HL-60/S4 treated with retinoic acid at 250 ng/mL for 4 days and 3 days (cell line): ENCODE data around the gene DLK2.
"Not testable (repeated sequence)": the region's sequence is repeated elsewhere in the genome, so short reads cannot be mapped to it uniquely, and the experiment has no call there.

Experiments
- in situ Hi-C: fragments of 300-500 bp; cut with MboI; formaldehyde crosslinking; loops from 2 replicates; pipeline ENCODE4 v1.7.0; 2022; ENCODE audit warnings: low sequenced_read_pairs

The DLK2 gene

DNA sequence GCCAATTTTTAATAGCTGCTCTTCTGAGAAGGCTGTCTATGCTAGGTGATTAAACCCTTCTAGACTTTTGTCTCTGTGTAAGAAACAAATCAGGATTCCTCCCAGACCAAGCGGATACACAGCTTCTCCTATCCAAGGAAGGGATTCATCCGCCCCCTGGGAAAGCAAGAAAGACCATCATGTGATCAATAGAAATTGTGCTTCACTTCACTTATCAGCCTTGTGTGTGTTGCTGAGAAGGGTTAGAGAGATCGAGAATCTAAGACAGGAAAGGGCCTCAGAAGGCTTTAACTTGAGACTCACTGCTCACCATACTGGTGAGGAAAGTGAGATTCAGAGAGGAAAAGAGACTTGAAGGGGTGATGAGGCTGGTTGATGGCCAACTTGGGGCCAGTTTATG is 26.5 kb downstream of the DLK2 start:
- in situ Hi-C loops = no loop called here

- in situ Hi-C loops = no loop called here
These were observed 27.2 kb downstream of the DLK2 start for GRCh38 chr6:43428112-43428570.

GRCh38 chr6:43427406-43428111 is 27.8 kb downstream of the DLK2 start, which contains the start of gene ABCC10:
Gene ABCC10 (plus strand): TSS chr6:43427541. CDS start chr6:43427979, 438 bp downstream.
- in situ Hi-C loops = no loop called here

GRCh38 chr6:43426928-43427405 is 28.4 kb downstream of the DLK2 start:
- in situ Hi-C loops = no loop called here

GRCh38 chr6:43425083-43425482 is 30.3 kb downstream of the DLK2 start:
- in situ Hi-C loops = not testable (repeated sequence)

DNA sequence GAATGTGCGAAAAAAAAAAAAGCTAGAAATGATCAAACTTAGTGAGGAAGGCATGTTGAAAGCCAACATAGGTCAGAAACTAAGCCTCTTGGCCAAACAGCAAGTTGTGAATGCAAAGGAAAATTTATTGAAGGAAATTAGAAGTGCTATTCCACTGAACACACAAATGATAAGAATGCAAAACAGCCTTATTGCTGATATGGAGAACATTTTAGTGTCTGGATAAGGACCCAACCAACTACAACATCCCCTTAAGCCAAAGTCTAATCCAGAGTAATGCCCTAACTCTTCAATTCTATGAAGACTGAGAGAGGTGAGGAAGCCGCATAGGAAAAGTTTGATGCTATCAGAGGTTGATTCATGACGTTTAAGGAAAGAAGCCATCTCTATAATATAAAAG is 33.5 kb downstream of the DLK2 start:
- in situ Hi-C loops = no loop called here

DNA sequence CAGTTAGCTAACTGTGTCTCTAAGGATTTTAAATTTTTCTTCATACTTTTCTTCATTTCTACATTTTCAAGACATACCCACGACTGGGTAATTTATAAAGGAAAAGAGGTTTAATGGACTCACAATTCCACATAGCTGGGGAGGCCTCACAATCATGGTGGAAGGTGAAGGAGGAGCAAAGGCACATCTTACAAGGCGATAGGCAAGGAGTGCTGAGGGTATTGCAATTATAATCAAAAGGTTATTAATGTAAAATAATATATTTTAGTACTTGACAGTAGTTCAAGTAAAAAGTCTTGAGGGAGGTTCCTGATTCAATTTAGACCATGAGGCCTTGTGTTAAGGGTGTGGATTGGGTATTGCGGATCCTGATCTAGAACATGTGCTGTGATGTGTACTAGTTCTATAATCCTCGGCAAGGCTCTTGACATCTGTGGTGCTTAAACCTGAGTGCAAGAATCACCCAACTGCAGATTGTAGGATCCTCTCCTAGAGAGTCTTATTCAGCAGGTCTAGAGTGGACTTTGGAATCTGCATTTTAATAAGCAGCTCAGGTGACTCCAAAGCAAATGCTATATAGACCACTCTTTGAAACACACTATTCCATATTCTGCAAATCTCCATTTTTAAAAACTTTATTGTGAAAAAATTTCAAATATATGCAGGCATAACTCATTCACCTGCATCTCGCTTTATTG is 35.2 kb downstream of the DLK2 start:
- in situ Hi-C loops = no loop called here

DNA sequence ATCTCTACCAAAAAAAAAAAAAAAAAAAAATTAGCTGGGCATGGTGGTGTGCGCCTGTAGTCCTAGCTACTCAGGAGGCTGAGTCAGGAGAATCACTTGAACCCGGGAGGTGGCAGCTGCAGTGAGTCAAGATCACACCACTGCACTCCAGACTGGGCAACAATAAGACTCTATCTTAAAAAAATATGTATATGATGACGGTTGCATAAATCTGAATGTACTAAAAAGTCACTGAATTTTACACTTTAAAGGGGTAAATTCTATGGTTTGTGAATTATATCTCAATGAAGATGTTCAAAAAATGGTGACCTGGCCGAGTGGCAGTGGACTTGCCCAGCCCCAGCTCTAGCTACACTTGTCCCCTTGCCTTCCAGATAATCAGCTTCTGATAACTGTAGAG is 38.4 kb downstream of the DLK2 start:
- in situ Hi-C loops = no loop called here

DNA sequence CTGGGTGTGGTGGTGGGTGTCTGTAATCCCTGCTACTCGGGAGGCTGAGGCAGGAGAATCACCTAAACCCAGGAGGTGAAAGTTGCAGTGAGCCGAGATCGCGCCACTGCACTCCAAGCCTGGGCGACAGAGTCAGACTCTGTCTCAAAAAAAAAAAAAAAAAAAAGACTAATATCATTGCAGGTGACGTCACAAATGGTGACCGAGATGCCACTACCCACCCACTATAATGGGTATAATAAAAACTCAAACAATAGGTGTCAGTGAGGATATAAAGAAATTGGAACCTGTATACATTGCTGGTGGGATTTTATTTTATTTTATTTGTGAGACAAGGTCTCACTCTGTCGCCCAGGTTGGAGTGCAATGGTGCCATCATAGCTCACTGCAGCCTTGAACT is 40.1 kb downstream of the DLK2 start:
- in situ Hi-C loops = not testable (repeated sequence)

GRCh38 chr6:43413002-43413401 is 42.3 kb downstream of the DLK2 start:
- in situ Hi-C loops = no loop called here

DNA sequence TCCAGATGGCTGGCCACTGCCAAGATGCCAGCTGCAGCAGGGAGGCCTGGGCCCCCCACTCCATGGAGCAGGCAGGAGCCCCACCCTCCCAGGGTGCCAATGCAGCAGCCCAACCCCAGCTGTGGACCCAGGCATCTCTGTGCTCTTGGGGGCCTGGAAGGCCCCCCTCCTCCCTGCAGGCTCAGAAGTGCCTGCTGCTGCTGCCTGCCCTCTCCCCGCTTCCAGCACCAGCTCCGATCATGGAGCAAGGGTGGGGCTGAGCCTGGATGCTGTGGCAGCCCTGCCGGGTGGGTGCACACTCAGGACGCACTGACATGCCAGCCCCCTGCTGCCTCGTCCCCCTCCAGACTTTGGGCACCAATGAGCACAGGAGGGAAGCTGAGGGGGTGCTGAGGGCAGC is 42.8 kb downstream of the DLK2 start:
- in situ Hi-C loops = no loop called here

DNA sequence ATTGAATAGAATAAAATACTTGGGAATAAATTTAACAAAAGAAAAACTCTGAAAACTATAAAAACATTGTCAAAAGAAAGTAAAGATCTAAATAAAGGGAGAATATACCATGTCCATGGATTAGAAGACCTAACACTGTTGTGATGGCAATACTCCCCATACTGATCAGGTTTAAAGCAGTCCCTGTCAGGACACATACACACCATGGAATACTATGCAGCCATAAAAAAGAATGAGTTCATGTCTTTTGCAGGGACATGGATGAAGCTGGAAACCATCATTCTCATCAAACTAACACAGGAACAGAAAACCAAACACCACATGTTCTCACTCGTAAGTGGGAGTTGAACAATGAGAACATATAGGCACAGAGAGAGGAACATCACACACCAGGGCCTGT is 44.6 kb downstream of the DLK2 start:
- in situ Hi-C loops = not testable (repeated sequence)

- in situ Hi-C loops = no loop called here
These were observed 47.1 kb downstream of the DLK2 start for GRCh38 chr6:43408259-43408658.

DNA sequence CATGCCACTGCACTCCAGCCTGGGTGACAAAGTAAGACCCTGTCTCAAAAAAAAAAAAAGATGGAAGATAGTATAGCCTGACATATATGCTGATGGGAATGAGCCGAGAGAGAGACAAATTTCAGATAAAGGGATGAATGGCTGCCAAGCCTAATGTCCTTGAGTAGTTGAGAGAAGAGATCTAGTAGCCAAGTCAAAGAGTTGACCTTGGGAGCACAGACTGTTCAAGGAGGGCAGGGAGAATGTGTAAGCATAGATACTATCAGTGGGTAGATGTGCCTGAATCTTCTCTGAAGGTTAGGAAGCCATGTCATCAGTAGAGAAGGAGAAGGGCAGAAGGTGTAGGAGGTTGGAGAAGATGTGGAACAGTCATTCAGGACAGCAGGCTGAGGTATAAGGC is 48.1 kb downstream of the DLK2 start:
- in situ Hi-C loops = no loop called here

GRCh38 chr6:43405354-43405753 is 50.0 kb downstream of the DLK2 start:
- in situ Hi-C loops = no loop called here

DNA sequence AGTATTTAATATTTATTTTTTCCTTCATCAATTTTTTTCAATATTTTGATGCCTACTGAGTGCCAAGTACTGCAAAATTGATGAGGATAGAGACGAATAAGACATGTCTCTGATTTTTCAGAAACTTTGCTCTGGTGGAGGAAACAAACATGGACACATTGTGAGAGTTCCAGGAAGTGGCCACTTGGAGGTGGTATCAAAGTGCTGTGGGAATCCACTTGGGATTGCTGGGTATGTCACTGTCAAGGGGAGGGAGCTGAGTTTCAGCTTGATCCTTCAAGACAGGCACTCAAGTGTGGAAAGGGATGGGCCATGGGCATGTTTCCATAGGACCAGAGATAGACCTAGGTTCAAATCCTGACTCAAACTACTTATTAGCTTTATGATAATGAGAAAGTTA is 52.5 kb downstream of the DLK2 start:
- in situ Hi-C loops = no loop called here

- in situ Hi-C loops = no loop called here
These were observed 53.6 kb downstream of the DLK2 start for GRCh38 chr6:43401730-43402129.
